DLD1 (cell line): Measurements from ENCODE around the gene KRT78.

Source experiments
- in situ Hi-C: cut with HindIII; loops from 2 replicates; pipeline ENCODE4 v1.10.0; 2017; ENCODE audit warnings: low sequenced_read_pairs

The KRT78 gene

GRCh38 chr12:52845946-52846345, 2.8 kb downstream of the KRT78 start:
- in situ Hi-C loops, result no loop called here

- in situ Hi-C loops, result no loop called here
Observed at GRCh38 chr12:52844386-52844785, 4.4 kb downstream of the KRT78 start.

GRCh38 chr12:52839436-52840105, 9.2 kb downstream of the KRT78 start:
- in situ Hi-C loops, result no loop called here

- in situ Hi-C loops, result no loop called here
Observed at GRCh38 chr12:52838609-52839435, 10.0 kb downstream of the KRT78 start.

GRCh38 chr12:52837781-52838608, 10.8 kb downstream of the KRT78 start:
- in situ Hi-C loops, result no loop called here

- in situ Hi-C loops, result no loop called here
Observed at GRCh38 chr12:52837413-52837741, 11.4 kb downstream of the KRT78 start.

- in situ Hi-C loops, result no loop called here
Observed at GRCh38 chr12:52836491-52837412, 12.0 kb downstream of the KRT78 start.

- in situ Hi-C loops, result no loop called here
Observed at GRCh38 chr12:52836042-52836466, 12.7 kb downstream of the KRT78 start.

- in situ Hi-C loops, result no loop called here
Observed at GRCh38 chr12:52835271-52836041, 13.3 kb downstream of the KRT78 start.

- in situ Hi-C loops, result no loop called here
Observed at GRCh38 chr12:52834727-52835001, 14.1 kb downstream of the KRT78 start.

- in situ Hi-C loops, result no loop called here
Observed at GRCh38 chr12:52833922-52834726, 14.7 kb downstream of the KRT78 start, which contains the start of gene KRT79. KRT79 (minus strand) TSS chr12:52834311; CDS start chr12:52834260, 51 bp downstream.

- in situ Hi-C loops, result no loop called here
Observed at GRCh38 chr12:52832985-52833905, 15.5 kb downstream of the KRT78 start.

- in situ Hi-C loops, result no loop called here
Observed at GRCh38 chr12:52832451-52832850, 16.3 kb downstream of the KRT78 start.

GRCh38 chr12:52831251-52831650, 17.5 kb downstream of the KRT78 start:
- in situ Hi-C loops, result no loop called here

GRCh38 chr12:52829986-52830770, 18.6 kb downstream of the KRT78 start:
- in situ Hi-C loops, result no loop called here

GRCh38 chr12:52828591-52829021, 20.2 kb downstream of the KRT78 start:
- in situ Hi-C loops, result no loop called here

- in situ Hi-C loops, result no loop called here
Observed at GRCh38 chr12:52828156-52828555, 20.6 kb downstream of the KRT78 start.
